Tibial artery (tissue), 4 donors: ENCODE data around the gene MYO1G.
"Not testable (repeated sequence)": the region's sequence is repeated elsewhere in the genome, so short reads cannot be mapped to it uniquely, and the experiment has no call there.

Source experiments
- DNase-seq, 2 donors: peaks; one replicate each; pipeline ENCODE4 v3.0.0-alpha.2; 2019
- H3K27ac ChIP-seq, 2 donors: fragments of 200-600 bp; sonication (generic) in 1 of 2; 1 replicate in 1 of 2; 2 replicates in 1 of 2; pipeline ENCODE4 v1.5.1; 2018 to 2019; ENCODE audit warnings: mild to moderate bottlenecking in 1 of 2
- H3K27me3 ChIP-seq, 2 donors: fragments of 200-600 bp; sonication (generic) in 1 of 2; one replicate each; pipeline versions ENCODE4 v1.5.1 to v1.6.0; 2016 to 2019
- H3K36me3 ChIP-seq, 3 donors: fragments of 200-600 bp; sonication (generic) in 2 of 3; one replicate each; pipeline ENCODE4 v1.5.1; 2016 to 2019; ENCODE audit warnings: mild to moderate bottlenecking in 2 of 3
- H3K4me1 ChIP-seq, 4 donors: fragments of 200-600 bp; sonication (generic) in 2 of 4; 1 replicate in 3 of 4; 2 replicates in 1 of 4; pipeline ENCODE4 v1.5.1; 2016 to 2019
- H3K4me3 ChIP-seq, 2 donors: fragments of 200-600 bp; sonication (generic) in 1 of 2; 1 replicate in 1 of 2; 2 replicates in 1 of 2; pipeline ENCODE4 v1.5.1; 2018 to 2019; ENCODE audit warnings: mild to moderate bottlenecking in 2 of 2
- H3K9me3 ChIP-seq, 3 donors: fragments of 200-600 bp; sonication (generic) in 1 of 3; one replicate each; pipeline ENCODE4 v1.5.1; 2016 to 2019
- CTCF ChIP-seq, 2 experiments: fragments of 200-600 bp in 1 of 2; fragments of 450-650 bp in 1 of 2; IDR thresholded peaks; one replicate each; pipeline ENCODE4 v1.5.1; 2017 to 2019; ENCODE audit warnings: antibody characterized with exemption in 2 of 2, mild to moderate bottlenecking in 1 of 2, moderate library complexity in 1 of 2
- intact Hi-C: fragments of 100-400 bp; cut with DNase I; formaldehyde crosslinking; loops from one replicate; pipeline ENCODE4 v1.15.0; 2023; ENCODE audit warnings: low total_unique reads

Gene MYO1G

GRCh38 chr7:44995555-44996493 is 17.0 kb upstream of the MYO1G start:
- no peak for TF ChIP-seq CTCF (IDR thresholded peaks at IDR 0.05)
- H3K4me3 ChIP-seq = no peak overlapping the region
- H3K9me3 ChIP-seq = no peaks in the 10 kb centered on the region
- intact Hi-C loops = loop anchor here (5.0 kb wide), 1 partner anchor 91 kb away; the partner anchor contains the start of gene NACAD
- peaks cover 0 to under 1% (median 0%) of the 10 kb centered on the region in 4 donors for H3K4me1 ChIP-seq
- no peaks in the 10 kb centered on the region for H3K27me3 ChIP-seq
- no peak for DNase-seq
- H3K36me3 ChIP-seq = no peaks in the 10 kb centered on the region
- no peak overlapping the region for H3K27ac ChIP-seq

- DNase-seq = no peak
- Histone ChIP-seq H3K27ac (no peak overlapping the region), H3K36me3 (no peaks in the 10 kb centered on the region), H3K27me3 (no peaks in the 10 kb centered on the region), H3K9me3 (no peaks in the 10 kb centered on the region), H3K4me1 (no peaks in the 10 kb centered on the region), H3K4me3 (no peak overlapping the region)
- intact Hi-C loops = loop anchor here (5.0 kb wide), 1 partner anchor 92 kb away; the partner anchor contains the start of gene NACAD
- TF ChIP-seq CTCF (IDR thresholded peaks at IDR 0.05) = no peak
Measured at GRCh38 chr7:44994877-44995554, 16.2 kb upstream of the MYO1G start.

- H3K4me3 ChIP-seq, H3K9me3 ChIP-seq, H3K27me3 ChIP-seq, H3K4me1 ChIP-seq, intact Hi-C loops, DNase-seq, H3K36me3 ChIP-seq, H3K27ac ChIP-seq: not testable (repeated sequence)
Measured at GRCh38 chr7:44992004-44992795, 13.4 kb upstream of the MYO1G start.

- H3K4me1 ChIP-seq = peaks cover 0 to 15% (median 12%) of the 10 kb centered on the region in 4 donors
- H3K27ac ChIP-seq = no peak overlapping the region
- H3K9me3 ChIP-seq = no peaks in the 10 kb centered on the region
- H3K4me3 ChIP-seq = no peak overlapping the region
- intact Hi-C loops = no loop called here
- peaks cover 0 to under 1% (median 0%) of the 10 kb centered on the region in 3 donors for H3K36me3 ChIP-seq
- DNase-seq = no peak
- no peak for TF ChIP-seq CTCF (IDR thresholded peaks at IDR 0.05)
- H3K27me3 ChIP-seq = no peaks in the 10 kb centered on the region
Measured at GRCh38 chr7:44990109-44991023, 11.6 kb upstream of the MYO1G start.

- H3K9me3 ChIP-seq = no peaks in the 10 kb centered on the region
- DNase-seq = no peak
- H3K27ac ChIP-seq = no peak overlapping the region
- TF ChIP-seq CTCF (IDR thresholded peaks at IDR 0.05) = no peak
- no peaks in the 10 kb centered on the region for H3K27me3 ChIP-seq
- peaks cover 0 to 20% (median 17%) of the 10 kb centered on the region in 4 donors for H3K4me1 ChIP-seq
- intact Hi-C loops = loop anchor here (10.0 kb wide), 1 partner anchor 384 kb away; the partner anchor contains the start of gene OGDH
- peaks cover under 1 to 12% (median 9%) of the 10 kb centered on the region in 3 donors for H3K36me3 ChIP-seq
- no peak overlapping the region for H3K4me3 ChIP-seq
Measured at GRCh38 chr7:44989132-44989531, 10.3 kb upstream of the MYO1G start.
